SK-N-SH treated with all-trans-retinoic acid at 6 μM for 48 hours (cell line): ENCODE data around the gene FRS2.

ENCODE experiments used
- ATAC-seq: fragments of 200-7000 bp; cut with Tn5 transposase; 3 replicates; pipeline ENCODE4 v1.9.1; 2020; ENCODE audit warnings: mild to moderate bottlenecking, moderate library complexity
- ARNTL ChIP-seq: fragments of 450-650 bp; formaldehyde crosslinking; IDR thresholded peaks from 2 replicates; pipeline ENCODE4 v1.5.0; 2020; ENCODE audit warnings: low read depth, mild to moderate bottlenecking, moderate library complexity, borderline replicate concordance
- BACH2 ChIP-seq: fragments of 250-450 bp; sonication (Bioruptor Pico); IDR thresholded peaks from 2 replicates; pipeline ENCODE4 v1.9.0; 2021; ENCODE audit warnings: mild to moderate bottlenecking, borderline replicate concordance
- CSDC2 ChIP-seq: fragments of 250-450 bp; sonication (Bioruptor Pico); IDR thresholded peaks from 2 replicates; pipeline ENCODE4 v1.5.0; 2020; ENCODE audit warnings: mild to moderate bottlenecking, moderate library complexity
- ESRRG ChIP-seq: fragments of 250-450 bp; sonication (Bioruptor Pico); IDR thresholded peaks from 2 replicates; pipeline ENCODE4 v1.6.1; 2021; ENCODE audit warnings: mild to moderate bottlenecking
- GLIS3 ChIP-seq: fragments of 250-450 bp; sonication (Bioruptor Pico); IDR thresholded peaks from 2 replicates; pipeline ENCODE4 v1.5.0; 2020; ENCODE audit warnings: mild to moderate bottlenecking, moderate library complexity
- ISL1 ChIP-seq: fragments of 250-450 bp; sonication (Bioruptor Pico); IDR thresholded peaks from 2 replicates; pipeline ENCODE4 v2.1.2; 2022; ENCODE audit warnings: mild to moderate bottlenecking, moderate library complexity
- OSR1 ChIP-seq: fragments of 250-450 bp; sonication (Bioruptor Pico); IDR thresholded peaks from 2 replicates; pipeline ENCODE4 v1.8.0; 2022; ENCODE audit warnings: moderate library complexity, mild to moderate bottlenecking, inconsistent platforms
- PPARA ChIP-seq: fragments of 250-450 bp; sonication (Bioruptor Pico); IDR thresholded peaks from 2 replicates; pipeline ENCODE4 v1.5.0; 2020; ENCODE audit warnings: mild to moderate bottlenecking, borderline replicate concordance
- RARB ChIP-seq: fragments of 250-450 bp; sonication (Bioruptor Pico); IDR thresholded peaks from 2 replicates; pipeline ENCODE4 v1.8.0; 2021; ENCODE audit warnings: mild to moderate bottlenecking, moderate library complexity
- SNAI2 ChIP-seq: fragments of 250-450 bp; sonication (Bioruptor Pico); IDR thresholded peaks from 2 replicates; pipeline ENCODE4 v1.5.0; 2020; ENCODE audit warnings: mild to moderate bottlenecking, moderate library complexity
- TCF4 ChIP-seq: fragments of 250-450 bp; sonication (Bioruptor Pico); IDR thresholded peaks from 2 replicates; pipeline ENCODE4 v1.8.0; 2021; ENCODE audit warnings: mild to moderate bottlenecking, moderate library complexity, borderline replicate concordance
- TOX ChIP-seq: fragments of 250-450 bp; sonication (Bioruptor Pico); IDR thresholded peaks from 2 replicates; pipeline ENCODE4 v1.8.0; 2021; ENCODE audit warnings: mild to moderate bottlenecking, moderate library complexity, borderline replicate concordance
- ZC3H10 ChIP-seq: fragments of 250-450 bp; sonication (Bioruptor Pico); IDR thresholded peaks from 2 replicates; pipeline ENCODE4 v1.5.1; 2021; ENCODE audit warnings: mild to moderate bottlenecking, moderate library complexity
- ZFP3 ChIP-seq: fragments of 250-450 bp; sonication (Bioruptor Pico); IDR thresholded peaks from 2 replicates; pipeline ENCODE4 v1.5.0; 2020; ENCODE audit warnings: mild to moderate bottlenecking, moderate library complexity
- ZFP30 ChIP-seq: fragments of 450-650 bp; formaldehyde crosslinking; IDR thresholded peaks from 2 replicates; pipeline ENCODE4 v1.5.0; 2022; ENCODE audit warnings: mild to moderate bottlenecking, moderate library complexity
- ZNF565 ChIP-seq: fragments of 450-650 bp; formaldehyde crosslinking; conservative IDR thresholded peaks from 2 replicates; pipeline ENCODE4 v1.5.0; 2020; ENCODE audit warnings: low read depth, mild to moderate bottlenecking, moderate library complexity
- ZNF70 ChIP-seq: fragments of 450-650 bp; formaldehyde crosslinking; IDR thresholded peaks from 2 replicates; pipeline ENCODE4 v1.5.0; 2020; ENCODE audit warnings: mild to moderate bottlenecking, moderate library complexity
- ZNF8 ChIP-seq: fragments of 450-650 bp; formaldehyde crosslinking; IDR thresholded peaks from 2 replicates; pipeline ENCODE4 v1.5.0; 2020; ENCODE audit warnings: mild to moderate bottlenecking, moderate library complexity
- TF ChIP-seq, protein P1 (sequence below): fragments of 250-450 bp; sonication (Bioruptor Pico); IDR thresholded peaks from 2 replicates; pipeline ENCODE4 v1.8.0; 2021; ENCODE audit warnings: low read depth, mild to moderate bottlenecking, moderate library complexity, borderline replicate concordance
- TF ChIP-seq, protein P2 (sequence below): fragments of 250-450 bp; sonication (Bioruptor Pico); IDR thresholded peaks from 2 replicates; pipeline ENCODE4 v1.5.1; 2021; ENCODE audit warnings: mild to moderate bottlenecking, moderate library complexity
- TF ChIP-seq, protein P3 (sequence below): fragments of 250-450 bp; sonication (Bioruptor Pico); IDR thresholded peaks from 2 replicates; pipeline ENCODE4 v1.8.0; 2020; ENCODE audit warnings: mild to moderate bottlenecking, moderate library complexity, borderline replicate concordance
- TF ChIP-seq, protein P4 (sequence below): fragments of 250-450 bp; sonication (Bioruptor Pico); IDR thresholded peaks from 2 replicates; pipeline ENCODE4 v1.5.0; 2020; ENCODE audit warnings: mild to moderate bottlenecking, moderate library complexity
- TF ChIP-seq, protein P5 (sequence below): fragments of 250-450 bp; sonication (Bioruptor Pico); IDR thresholded peaks from 2 replicates; pipeline ENCODE4 v1.5.1; 2020; ENCODE audit warnings: low read depth, mild to moderate bottlenecking, moderate library complexity

FRS2 gene

DNA sequence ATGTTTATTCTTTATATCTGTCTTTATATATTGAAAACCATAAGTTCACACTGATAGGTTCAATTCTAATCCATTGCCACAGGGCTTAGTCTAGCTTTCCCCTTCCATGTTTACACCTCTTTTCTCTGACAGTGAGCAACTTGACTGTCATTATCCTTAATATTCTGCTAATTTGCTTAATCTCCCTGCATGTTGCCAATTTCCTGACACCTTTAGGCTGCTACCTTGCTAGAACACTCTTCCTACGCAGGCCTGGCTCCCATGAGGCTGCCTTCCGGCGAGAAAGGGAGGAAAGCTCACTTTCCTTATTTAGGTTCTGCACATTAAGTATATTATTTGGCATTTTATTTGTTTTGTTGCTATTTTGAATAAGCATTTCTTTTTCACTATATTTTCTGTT, 12.8 kb upstream of the FRS2 start:
- no peak for ATAC-seq
- TF ChIP-seq SNAI2 (CRISPR knock-in tag) (no peak), RARB (CRISPR knock-in tag) (no peak), ZNF70 (CRISPR knock-in tag) (no peak), ARNTL (CRISPR knock-in tag) (no peak), CSDC2 (CRISPR knock-in tag) (no peak), OSR1 (CRISPR knock-in tag) (no peak), ZFP3 (CRISPR knock-in tag) (no peak), PPARA (CRISPR knock-in tag) (no peak), ESRRG (CRISPR knock-in tag) (no peak), BACH2 (CRISPR knock-in tag) (no peak), ZC3H10 (CRISPR knock-in tag) (no peak), ISL1 (CRISPR knock-in tag) (no peak), TOX (CRISPR knock-in tag) (no peak), ZNF8 (CRISPR knock-in tag) (no peak)
- TF ChIP-seq, protein P1, sequence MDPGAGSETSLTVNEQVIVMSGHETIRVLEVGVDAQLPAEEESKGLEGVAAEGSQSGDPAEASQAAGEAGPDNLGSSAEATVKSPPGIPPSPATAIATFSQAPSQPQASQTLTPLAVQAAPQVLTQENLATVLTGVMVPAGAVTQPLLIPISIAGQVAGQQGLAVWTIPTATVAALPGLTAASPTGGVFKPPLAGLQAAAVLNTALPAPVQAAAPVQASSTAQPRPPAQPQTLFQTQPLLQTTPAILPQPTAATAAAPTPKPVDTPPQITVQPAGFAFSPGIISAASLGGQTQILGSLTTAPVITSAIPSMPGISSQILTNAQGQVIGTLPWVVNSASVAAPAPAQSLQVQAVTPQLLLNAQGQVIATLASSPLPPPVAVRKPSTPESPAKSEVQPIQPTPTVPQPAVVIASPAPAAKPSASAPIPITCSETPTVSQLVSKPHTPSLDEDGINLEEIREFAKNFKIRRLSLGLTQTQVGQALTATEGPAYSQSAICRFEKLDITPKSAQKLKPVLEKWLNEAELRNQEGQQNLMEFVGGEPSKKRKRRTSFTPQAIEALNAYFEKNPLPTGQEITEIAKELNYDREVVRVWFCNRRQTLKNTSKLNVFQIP (CRISPR knock-in tag): no peak
- TF ChIP-seq, protein P2, sequence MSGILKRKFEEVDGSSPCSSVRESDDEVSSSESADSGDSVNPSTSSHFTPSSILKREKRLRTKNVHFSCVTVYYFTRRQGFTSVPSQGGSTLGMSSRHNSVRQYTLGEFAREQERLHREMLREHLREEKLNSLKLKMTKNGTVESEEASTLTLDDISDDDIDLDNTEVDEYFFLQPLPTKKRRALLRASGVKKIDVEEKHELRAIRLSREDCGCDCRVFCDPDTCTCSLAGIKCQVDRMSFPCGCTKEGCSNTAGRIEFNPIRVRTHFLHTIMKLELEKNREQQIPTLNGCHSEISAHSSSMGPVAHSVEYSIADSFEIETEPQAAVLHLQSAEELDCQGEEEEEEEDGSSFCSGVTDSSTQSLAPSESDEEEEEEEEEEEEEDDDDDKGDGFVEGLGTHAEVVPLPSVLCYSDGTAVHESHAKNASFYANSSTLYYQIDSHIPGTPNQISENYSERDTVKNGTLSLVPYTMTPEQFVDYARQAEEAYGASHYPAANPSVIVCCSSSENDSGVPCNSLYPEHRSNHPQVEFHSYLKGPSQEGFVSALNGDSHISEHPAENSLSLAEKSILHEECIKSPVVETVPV (CRISPR knock-in tag): no peak
- TF ChIP-seq, protein P3, sequence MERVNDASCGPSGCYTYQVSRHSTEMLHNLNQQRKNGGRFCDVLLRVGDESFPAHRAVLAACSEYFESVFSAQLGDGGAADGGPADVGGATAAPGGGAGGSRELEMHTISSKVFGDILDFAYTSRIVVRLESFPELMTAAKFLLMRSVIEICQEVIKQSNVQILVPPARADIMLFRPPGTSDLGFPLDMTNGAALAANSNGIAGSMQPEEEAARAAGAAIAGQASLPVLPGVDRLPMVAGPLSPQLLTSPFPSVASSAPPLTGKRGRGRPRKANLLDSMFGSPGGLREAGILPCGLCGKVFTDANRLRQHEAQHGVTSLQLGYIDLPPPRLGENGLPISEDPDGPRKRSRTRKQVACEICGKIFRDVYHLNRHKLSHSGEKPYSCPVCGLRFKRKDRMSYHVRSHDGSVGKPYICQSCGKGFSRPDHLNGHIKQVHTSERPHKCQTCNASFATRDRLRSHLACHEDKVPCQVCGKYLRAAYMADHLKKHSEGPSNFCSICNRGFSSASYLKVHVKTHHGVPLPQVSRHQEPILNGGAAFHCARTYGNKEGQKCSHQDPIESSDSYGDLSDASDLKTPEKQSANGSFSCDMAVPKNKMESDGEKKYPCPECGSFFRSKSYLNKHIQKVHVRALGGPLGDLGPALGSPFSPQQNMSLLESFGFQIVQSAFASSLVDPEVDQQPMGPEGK (CRISPR knock-in tag): no peak
- TF ChIP-seq, protein P4, sequence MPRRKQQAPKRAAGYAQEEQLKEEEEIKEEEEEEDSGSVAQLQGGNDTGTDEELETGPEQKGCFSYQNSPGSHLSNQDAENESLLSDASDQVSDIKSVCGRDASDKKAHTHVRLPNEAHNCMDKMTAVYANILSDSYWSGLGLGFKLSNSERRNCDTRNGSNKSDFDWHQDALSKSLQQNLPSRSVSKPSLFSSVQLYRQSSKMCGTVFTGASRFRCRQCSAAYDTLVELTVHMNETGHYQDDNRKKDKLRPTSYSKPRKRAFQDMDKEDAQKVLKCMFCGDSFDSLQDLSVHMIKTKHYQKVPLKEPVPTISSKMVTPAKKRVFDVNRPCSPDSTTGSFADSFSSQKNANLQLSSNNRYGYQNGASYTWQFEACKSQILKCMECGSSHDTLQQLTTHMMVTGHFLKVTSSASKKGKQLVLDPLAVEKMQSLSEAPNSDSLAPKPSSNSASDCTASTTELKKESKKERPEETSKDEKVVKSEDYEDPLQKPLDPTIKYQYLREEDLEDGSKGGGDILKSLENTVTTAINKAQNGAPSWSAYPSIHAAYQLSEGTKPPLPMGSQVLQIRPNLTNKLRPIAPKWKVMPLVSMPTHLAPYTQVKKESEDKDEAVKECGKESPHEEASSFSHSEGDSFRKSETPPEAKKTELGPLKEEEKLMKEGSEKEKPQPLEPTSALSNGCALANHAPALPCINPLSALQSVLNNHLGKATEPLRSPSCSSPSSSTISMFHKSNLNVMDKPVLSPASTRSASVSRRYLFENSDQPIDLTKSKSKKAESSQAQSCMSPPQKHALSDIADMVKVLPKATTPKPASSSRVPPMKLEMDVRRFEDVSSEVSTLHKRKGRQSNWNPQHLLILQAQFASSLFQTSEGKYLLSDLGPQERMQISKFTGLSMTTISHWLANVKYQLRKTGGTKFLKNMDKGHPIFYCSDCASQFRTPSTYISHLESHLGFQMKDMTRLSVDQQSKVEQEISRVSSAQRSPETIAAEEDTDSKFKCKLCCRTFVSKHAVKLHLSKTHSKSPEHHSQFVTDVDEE: no peak

DNA sequence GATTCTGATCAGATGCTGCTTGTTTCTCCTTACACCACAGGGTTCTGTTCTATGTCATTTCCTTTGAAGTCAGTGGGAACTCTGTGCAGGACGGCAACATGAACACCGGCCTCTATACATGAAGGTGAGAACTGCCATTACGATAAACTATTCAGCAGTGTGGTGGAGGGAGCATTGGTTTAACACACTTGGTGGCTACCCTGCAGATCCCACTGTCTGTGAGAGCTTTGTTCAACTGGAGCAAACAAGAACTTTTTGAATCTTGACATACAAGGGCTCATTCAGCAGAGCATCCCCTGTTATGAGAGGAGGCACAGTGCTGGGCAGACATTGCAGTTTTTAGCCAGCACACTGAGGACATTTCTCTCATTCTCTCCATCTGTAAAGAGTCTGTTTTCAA, 10.7 kb upstream of the FRS2 start:
- no peak for ATAC-seq
- TF ChIP-seq ZNF70 (CRISPR knock-in tag): no peak
- TF ChIP-seq, protein P5, sequence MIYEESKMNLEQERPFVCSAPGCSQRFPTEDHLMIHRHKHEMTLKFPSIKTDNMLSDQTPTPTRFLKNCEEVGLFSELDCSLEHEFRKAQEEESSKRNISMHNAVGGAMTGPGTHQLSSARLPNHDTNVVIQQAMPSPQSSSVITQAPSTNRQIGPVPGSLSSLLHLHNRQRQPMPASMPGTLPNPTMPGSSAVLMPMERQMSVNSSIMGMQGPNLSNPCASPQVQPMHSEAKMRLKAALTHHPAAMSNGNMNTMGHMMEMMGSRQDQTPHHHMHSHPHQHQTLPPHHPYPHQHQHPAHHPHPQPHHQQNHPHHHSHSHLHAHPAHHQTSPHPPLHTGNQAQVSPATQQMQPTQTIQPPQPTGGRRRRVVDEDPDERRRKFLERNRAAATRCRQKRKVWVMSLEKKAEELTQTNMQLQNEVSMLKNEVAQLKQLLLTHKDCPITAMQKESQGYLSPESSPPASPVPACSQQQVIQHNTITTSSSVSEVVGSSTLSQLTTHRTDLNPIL: no peak
- TF ChIP-seq ZNF8 (CRISPR knock-in tag): no peak
- TF ChIP-seq ISL1 (CRISPR knock-in tag): no peak
- no peak for TF ChIP-seq CSDC2 (CRISPR knock-in tag)
- TF ChIP-seq BACH2 (CRISPR knock-in tag): no peak
- TF ChIP-seq ZC3H10 (CRISPR knock-in tag): no peak
- TF ChIP-seq RARB (CRISPR knock-in tag): no peak
- TF ChIP-seq, protein P3 (CRISPR knock-in tag): no peak
- no peak for TF ChIP-seq TOX (CRISPR knock-in tag)
- TF ChIP-seq SNAI2 (CRISPR knock-in tag): no peak
- no peak for TF ChIP-seq PPARA (CRISPR knock-in tag)
- TF ChIP-seq TCF4: no peak
- TF ChIP-seq ZFP30: no peak
- TF ChIP-seq ZNF565: no peak
- TF ChIP-seq GLIS3 (CRISPR knock-in tag): no peak
- TF ChIP-seq ARNTL (CRISPR knock-in tag): no peak
- TF ChIP-seq, protein P2 (CRISPR knock-in tag): no peak
